WTC11 (cell line): ENCODE measurements around the gene FAM217A.

Source experiments
- ATF1 ChIP-seq: sonication (generic); formaldehyde crosslinking; IDR thresholded peaks from 2 replicates; pipeline ENCODE4 v1.8.1; 2023; ENCODE audit warnings: mild to moderate bottlenecking, moderate library complexity, missing genetic modification reagents
- ESRRA ChIP-seq: sonication (generic); formaldehyde crosslinking; IDR thresholded peaks from 2 replicates; pipeline ENCODE4 v1.8.1; 2022; ENCODE audit warnings: mild to moderate bottlenecking, missing genetic modification reagents, borderline replicate concordance
- FOXP1 ChIP-seq: sonication (generic); formaldehyde crosslinking; IDR thresholded peaks from 2 replicates; pipeline ENCODE4 v1.8.0; 2022; ENCODE audit warnings: missing genetic modification reagents, mild to moderate bottlenecking, moderate library complexity, borderline replicate concordance
- KAT7 ChIP-seq: sonication (generic); formaldehyde crosslinking; IDR thresholded peaks from 2 replicates; pipeline ENCODE4 v1.8.1; 2023; ENCODE audit warnings: missing genetic modification reagents, mild to moderate bottlenecking, borderline replicate concordance
- TCF7 ChIP-seq: sonication (generic); formaldehyde crosslinking; IDR thresholded peaks from 2 replicates; pipeline ENCODE4 v1.8.0; 2022; ENCODE audit warnings: mild to moderate bottlenecking, low read depth, missing genetic modification reagents, moderate library complexity
- TF ChIP-seq, protein P1 (sequence below): sonication (generic); formaldehyde crosslinking; IDR thresholded peaks from 2 replicates; pipeline ENCODE4 v1.8.1; 2022; ENCODE audit warnings: low read depth, mild to moderate bottlenecking, moderate library complexity, missing genetic modification reagents, borderline replicate concordance
- TF ChIP-seq, protein P2 (sequence below): fragments of 200-600 bp; IDR thresholded peaks from 2 replicates; pipeline ENCODE4 v1.8.0; 2022; ENCODE audit warnings: antibody characterized with exemption
- TF ChIP-seq, protein P3 (sequence below): sonication (generic); formaldehyde crosslinking; conservative IDR thresholded peaks from 2 replicates; pipeline ENCODE4 v1.8.1; 2022; ENCODE audit warnings: mild to moderate bottlenecking, missing genetic modification reagents
- TF ChIP-seq, protein P4 (sequence below): sonication (generic); formaldehyde crosslinking; IDR thresholded peaks from 2 replicates; pipeline ENCODE4 v1.8.0; 2023; ENCODE audit warnings: mild to moderate bottlenecking, missing genetic modification reagents

DNA sequence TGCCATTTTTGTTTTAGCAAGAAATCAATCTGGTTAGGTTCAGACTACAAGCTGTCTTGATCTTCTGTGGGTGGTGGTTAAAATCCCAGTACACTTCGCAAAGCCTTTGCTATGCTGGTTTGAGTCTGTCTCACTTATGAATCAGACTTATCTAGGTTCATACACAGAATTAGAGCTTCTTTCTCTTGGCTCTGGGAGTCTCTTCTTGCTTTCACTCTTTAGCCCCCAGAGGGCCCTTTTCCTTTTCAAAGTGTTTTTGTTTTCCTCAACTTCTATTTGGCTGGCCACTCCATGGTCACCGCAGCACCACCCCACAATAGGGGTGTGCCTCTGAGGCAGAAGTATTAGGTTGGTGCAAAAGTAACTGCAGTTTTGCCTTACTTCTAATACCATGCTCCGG is 35.2 kb upstream of the FAM217A start:
- no peak for TF ChIP-seq TCF7 (CRISPR knock-in tag)
- no peak for TF ChIP-seq ATF1 (CRISPR knock-in tag)
- TF ChIP-seq, protein P1, sequence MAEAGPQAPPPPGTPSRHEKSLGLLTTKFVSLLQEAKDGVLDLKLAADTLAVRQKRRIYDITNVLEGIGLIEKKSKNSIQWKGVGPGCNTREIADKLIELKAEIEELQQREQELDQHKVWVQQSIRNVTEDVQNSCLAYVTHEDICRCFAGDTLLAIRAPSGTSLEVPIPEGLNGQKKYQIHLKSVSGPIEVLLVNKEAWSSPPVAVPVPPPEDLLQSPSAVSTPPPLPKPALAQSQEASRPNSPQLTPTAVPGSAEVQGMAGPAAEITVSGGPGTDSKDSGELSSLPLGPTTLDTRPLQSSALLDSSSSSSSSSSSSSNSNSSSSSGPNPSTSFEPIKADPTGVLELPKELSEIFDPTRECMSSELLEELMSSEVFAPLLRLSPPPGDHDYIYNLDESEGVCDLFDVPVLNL = no peak
- TF ChIP-seq ESRRA = no peak
- TF ChIP-seq, protein P2, sequence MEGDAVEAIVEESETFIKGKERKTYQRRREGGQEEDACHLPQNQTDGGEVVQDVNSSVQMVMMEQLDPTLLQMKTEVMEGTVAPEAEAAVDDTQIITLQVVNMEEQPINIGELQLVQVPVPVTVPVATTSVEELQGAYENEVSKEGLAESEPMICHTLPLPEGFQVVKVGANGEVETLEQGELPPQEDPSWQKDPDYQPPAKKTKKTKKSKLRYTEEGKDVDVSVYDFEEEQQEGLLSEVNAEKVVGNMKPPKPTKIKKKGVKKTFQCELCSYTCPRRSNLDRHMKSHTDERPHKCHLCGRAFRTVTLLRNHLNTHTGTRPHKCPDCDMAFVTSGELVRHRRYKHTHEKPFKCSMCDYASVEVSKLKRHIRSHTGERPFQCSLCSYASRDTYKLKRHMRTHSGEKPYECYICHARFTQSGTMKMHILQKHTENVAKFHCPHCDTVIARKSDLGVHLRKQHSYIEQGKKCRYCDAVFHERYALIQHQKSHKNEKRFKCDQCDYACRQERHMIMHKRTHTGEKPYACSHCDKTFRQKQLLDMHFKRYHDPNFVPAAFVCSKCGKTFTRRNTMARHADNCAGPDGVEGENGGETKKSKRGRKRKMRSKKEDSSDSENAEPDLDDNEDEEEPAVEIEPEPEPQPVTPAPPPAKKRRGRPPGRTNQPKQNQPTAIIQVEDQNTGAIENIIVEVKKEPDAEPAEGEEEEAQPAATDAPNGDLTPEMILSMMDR = no peak
- no peak for TF ChIP-seq KAT7 (CRISPR knock-in tag)
- TF ChIP-seq, protein P3, sequence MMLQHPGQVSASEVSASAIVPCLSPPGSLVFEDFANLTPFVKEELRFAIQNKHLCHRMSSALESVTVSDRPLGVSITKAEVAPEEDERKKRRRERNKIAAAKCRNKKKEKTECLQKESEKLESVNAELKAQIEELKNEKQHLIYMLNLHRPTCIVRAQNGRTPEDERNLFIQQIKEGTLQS (CRISPR knock-in tag) = no peak
- no peak for TF ChIP-seq FOXP1
- TF ChIP-seq, protein P4, sequence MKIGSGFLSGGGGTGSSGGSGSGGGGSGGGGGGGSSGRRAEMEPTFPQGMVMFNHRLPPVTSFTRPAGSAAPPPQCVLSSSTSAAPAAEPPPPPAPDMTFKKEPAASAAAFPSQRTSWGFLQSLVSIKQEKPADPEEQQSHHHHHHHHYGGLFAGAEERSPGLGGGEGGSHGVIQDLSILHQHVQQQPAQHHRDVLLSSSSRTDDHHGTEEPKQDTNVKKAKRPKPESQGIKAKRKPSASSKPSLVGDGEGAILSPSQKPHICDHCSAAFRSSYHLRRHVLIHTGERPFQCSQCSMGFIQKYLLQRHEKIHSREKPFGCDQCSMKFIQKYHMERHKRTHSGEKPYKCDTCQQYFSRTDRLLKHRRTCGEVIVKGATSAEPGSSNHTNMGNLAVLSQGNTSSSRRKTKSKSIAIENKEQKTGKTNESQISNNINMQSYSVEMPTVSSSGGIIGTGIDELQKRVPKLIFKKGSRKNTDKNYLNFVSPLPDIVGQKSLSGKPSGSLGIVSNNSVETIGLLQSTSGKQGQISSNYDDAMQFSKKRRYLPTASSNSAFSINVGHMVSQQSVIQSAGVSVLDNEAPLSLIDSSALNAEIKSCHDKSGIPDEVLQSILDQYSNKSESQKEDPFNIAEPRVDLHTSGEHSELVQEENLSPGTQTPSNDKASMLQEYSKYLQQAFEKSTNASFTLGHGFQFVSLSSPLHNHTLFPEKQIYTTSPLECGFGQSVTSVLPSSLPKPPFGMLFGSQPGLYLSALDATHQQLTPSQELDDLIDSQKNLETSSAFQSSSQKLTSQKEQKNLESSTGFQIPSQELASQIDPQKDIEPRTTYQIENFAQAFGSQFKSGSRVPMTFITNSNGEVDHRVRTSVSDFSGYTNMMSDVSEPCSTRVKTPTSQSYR (CRISPR knock-in tag) = no peak
